GM12878 (cell line): ENCODE data around the gene TNIP1. TPM values are rescaled to one million over a fixed set of nuclear protein-coding genes. Genes with fewer than 3 reads are reported as not detected.

Source experiments
- BCL11A ChIP-seq: IDR thresholded peaks from 2 replicates; pipeline ENCODE4 v1.6.1; 2011; ENCODE audit warnings: low read depth, low read length
- BHLHE40 ChIP-seq, 2 experiments: fragments of 450-650 bp in 1 of 2; IDR thresholded peaks; 2 replicates each; pipeline ENCODE4 v1.6.1; 2011 to 2017; ENCODE audit warnings: low read depth in 2 of 2, borderline replicate concordance in 1 of 2, improper control_type of control experiment in 1 of 2, low read length in 1 of 2, mild to moderate bottlenecking in 1 of 2
- CBX3 ChIP-seq: fragments of 200-600 bp; sonication (generic); IDR thresholded peaks from 2 replicates; pipeline ENCODE4 v1.6.1; 2016; ENCODE audit warnings: low read depth, borderline replicate concordance
- EP300 ChIP-seq, 2 experiments: fragments of 150-350 bp in 1 of 2; IDR thresholded peaks; 2 replicates each; pipeline ENCODE4 v1.6.1; 2011 to 2012; ENCODE audit warnings: low read depth in 2 of 2, low read length in 2 of 2, borderline replicate concordance in 1 of 2, improper control_type of control experiment in 1 of 2, inconsistent platforms in 1 of 2; ENCODE audit not compliant: control insufficient read depth in 1 of 2
- GABPA ChIP-seq: IDR thresholded peaks from 2 replicates; pipeline ENCODE4 v1.6.1; 2014; ENCODE audit warnings: antibody characterized with exemption, low read depth, mild to moderate bottlenecking, inconsistent platforms
- HDAC2 ChIP-seq: fragments of 200-600 bp; sonication (generic); IDR thresholded peaks from 2 replicates; pipeline ENCODE4 v1.6.1; 2017
- LARP7 ChIP-seq: fragments of 450-650 bp; IDR thresholded peaks from 2 replicates; pipeline ENCODE4 v1.6.1; 2017; ENCODE audit warnings: mild to moderate bottlenecking
- MYB ChIP-seq: fragments of 150-350 bp; IDR thresholded peaks from 2 replicates; pipeline ENCODE4 v1.6.1; 2014; ENCODE audit warnings: mild to moderate bottlenecking, low read depth, low read length, borderline replicate concordance
- NFIC ChIP-seq: IDR thresholded peaks from 2 replicates; pipeline ENCODE4 v1.6.1; 2012; ENCODE audit warnings: low read depth, mild to moderate bottlenecking, inconsistent platforms, low read length, moderate library complexity
- RUNX3 ChIP-seq: IDR thresholded peaks from 2 replicates; pipeline ENCODE4 v1.6.1; 2012; ENCODE audit warnings: low read length, inconsistent platforms
- SMC3 ChIP-seq: IDR thresholded peaks from 2 replicates; pipeline ENCODE4 v1.6.1; 2011; ENCODE audit warnings: low read length, improper control_type of control experiment, borderline replicate concordance
- SP1 ChIP-seq: IDR thresholded peaks from one replicate; pipeline ENCODE4 v1.6.1; 2011; ENCODE audit warnings: low read depth, low read length
- ZBED1 ChIP-seq: IDR thresholded peaks from 2 replicates; pipeline ENCODE4 v1.6.1; 2016; ENCODE audit warnings: borderline replicate concordance
- polyA plus RNA-seq, 11 experiments: library from polyadenylated mRNA; depleted of rRNA in 4 of 11; unstranded in 6 of 11; stranded (reverse) in 5 of 11; fragments of >200 nt; fragmentation: Nextera tagmentation in 4 of 11; fragmentation: Illumina TruSeq in 1 of 11; extraction: Ambion mirVana in 4 of 11; extraction: Trizol in 1 of 11; gene quantifications; 1 replicate in 1 of 11; 2 replicates in 10 of 11; pipeline versions ENCODE4 v1.2.1 to v1.2.3, GENCODE V29; 2011 to 2016; ENCODE audit warnings: inconsistent platforms in 2 of 11, missing spikeins in 2 of 11, low read depth in 1 of 11
- total RNA-seq, 4 experiments: library from RNA; depleted of rRNA in 3 of 4; stranded (reverse); fragments of >200 nt in 3 of 4; fragmentation: Illumina TruSeq in 1 of 4; extraction: Trizol in 1 of 4; gene quantifications; 2 replicates each; pipeline versions ENCODE4 v1.2.1 to v1.2.3, GENCODE V29; 2013 to 2021
- TF ChIP-seq, protein P1 (sequence below): fragments of 450-650 bp; IDR thresholded peaks from 2 replicates; pipeline ENCODE4 v1.6.1; 2017; ENCODE audit warnings: low read depth, mild to moderate bottlenecking, moderate library complexity
- TF ChIP-seq, protein P2 (sequence below): fragments of 450-650 bp; IDR thresholded peaks from 2 replicates; pipeline ENCODE4 v1.6.1; 2018; ENCODE audit warnings: mild to moderate bottlenecking, low read depth, moderate library complexity; ENCODE audit not compliant: partially characterized antibody
- TF ChIP-seq, protein P3 (sequence below): fragments of 450-650 bp; IDR thresholded peaks from 2 replicates; pipeline ENCODE4 v1.6.1; 2017; ENCODE audit warnings: mild to moderate bottlenecking, low read depth, inconsistent platforms; ENCODE audit not compliant: poor library complexity, severe bottlenecking
- TF ChIP-seq, protein P4 (sequence below): IDR thresholded peaks from 2 replicates; pipeline ENCODE4 v1.6.1; 2011; ENCODE audit warnings: low read depth, low read length, improper control_type of control experiment, borderline replicate concordance
- TF ChIP-seq, protein P5 (sequence below): fragments of 450-650 bp; formaldehyde crosslinking; IDR thresholded peaks from 2 replicates; pipeline ENCODE4 v1.4.0; 2020; ENCODE audit warnings: mild to moderate bottlenecking, moderate library complexity

TNIP1 gene
- total and polyA plus RNA-seq, 10 of the 15 experiments (the other 5 are each of a cell fraction or from before 2014, with no cell fraction given): 4.4 to 279 (median 150) TPM

DNA sequence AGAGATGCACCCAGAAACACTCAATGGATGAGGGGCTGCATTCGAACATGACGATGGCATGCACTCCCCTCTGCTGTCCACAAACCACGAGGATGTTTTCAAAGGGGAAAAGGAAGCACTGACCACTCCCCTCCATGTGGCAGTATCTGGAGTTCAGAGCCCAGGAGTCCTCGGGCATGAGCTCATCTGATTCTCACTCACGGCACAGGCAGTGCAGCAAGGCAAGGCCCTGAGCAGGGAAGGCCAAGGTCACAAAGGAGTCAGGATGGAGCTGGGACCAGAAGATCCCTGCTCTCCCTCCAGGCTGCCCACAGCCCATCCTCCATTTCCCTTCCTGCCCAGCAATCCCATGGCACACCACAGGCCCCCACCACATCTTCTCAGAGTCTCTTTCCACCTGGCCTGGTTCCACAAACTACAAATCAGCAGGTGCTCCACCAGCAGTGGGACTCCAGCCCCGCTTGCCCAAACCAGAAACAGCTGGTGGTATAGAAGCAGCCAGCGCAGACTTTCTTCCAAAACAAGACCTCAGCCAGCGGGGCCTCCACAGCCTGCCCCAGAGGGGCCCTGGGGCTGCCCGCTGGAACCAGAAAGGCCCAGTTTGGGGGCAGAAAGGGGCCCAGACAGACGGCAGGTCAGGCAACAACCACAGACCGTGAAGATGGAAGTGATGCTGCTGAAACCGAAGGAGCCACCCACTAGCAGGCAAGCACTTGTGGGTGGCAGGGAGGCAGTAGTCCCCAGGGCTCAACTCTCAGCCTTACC, 12.2 kb downstream of the TNIP1 start (continued):
- TF ChIP-seq, protein P1, sequence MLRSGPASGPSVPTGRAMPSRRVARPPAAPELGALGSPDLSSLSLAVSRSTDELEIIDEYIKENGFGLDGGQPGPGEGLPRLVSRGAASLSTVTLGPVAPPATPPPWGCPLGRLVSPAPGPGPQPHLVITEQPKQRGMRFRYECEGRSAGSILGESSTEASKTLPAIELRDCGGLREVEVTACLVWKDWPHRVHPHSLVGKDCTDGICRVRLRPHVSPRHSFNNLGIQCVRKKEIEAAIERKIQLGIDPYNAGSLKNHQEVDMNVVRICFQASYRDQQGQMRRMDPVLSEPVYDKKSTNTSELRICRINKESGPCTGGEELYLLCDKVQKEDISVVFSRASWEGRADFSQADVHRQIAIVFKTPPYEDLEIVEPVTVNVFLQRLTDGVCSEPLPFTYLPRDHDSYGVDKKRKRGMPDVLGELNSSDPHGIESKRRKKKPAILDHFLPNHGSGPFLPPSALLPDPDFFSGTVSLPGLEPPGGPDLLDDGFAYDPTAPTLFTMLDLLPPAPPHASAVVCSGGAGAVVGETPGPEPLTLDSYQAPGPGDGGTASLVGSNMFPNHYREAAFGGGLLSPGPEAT: no peak
- no peak for TF ChIP-seq HDAC2
- TF ChIP-seq SMC3: no peak
- no peak for TF ChIP-seq BCL11A
- TF ChIP-seq, protein P2, sequence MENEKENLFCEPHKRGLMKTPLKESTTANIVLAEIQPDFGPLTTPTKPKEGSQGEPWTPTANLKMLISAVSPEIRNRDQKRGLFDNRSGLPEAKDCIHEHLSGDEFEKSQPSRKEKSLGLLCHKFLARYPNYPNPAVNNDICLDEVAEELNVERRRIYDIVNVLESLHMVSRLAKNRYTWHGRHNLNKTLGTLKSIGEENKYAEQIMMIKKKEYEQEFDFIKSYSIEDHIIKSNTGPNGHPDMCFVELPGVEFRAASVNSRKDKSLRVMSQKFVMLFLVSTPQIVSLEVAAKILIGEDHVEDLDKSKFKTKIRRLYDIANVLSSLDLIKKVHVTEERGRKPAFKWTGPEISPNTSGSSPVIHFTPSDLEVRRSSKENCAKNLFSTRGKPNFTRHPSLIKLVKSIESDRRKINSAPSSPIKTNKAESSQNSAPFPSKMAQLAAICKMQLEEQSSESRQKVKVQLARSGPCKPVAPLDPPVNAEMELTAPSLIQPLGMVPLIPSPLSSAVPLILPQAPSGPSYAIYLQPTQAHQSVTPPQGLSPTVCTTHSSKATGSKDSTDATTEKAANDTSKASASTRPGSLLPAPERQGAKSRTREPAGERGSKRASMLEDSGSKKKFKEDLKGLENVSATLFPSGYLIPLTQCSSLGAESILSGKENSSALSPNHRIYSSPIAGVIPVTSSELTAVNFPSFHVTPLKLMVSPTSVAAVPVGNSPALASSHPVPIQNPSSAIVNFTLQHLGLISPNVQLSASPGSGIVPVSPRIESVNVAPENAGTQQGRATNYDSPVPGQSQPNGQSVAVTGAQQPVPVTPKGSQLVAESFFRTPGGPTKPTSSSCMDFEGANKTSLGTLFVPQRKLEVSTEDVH: no peak
- peak in 1 of 2 experiments; percentile 31; a peak in 2 of 4 replicates for TF ChIP-seq BHLHE40 (IDR thresholded peaks at IDR 0.05; ENCODE audit: borderline replicate concordance in 1 of 2, low read depth in 2 of 2, low read length in 1 of 2)
- TF ChIP-seq MYB: no peak
- TF ChIP-seq, protein P3, sequence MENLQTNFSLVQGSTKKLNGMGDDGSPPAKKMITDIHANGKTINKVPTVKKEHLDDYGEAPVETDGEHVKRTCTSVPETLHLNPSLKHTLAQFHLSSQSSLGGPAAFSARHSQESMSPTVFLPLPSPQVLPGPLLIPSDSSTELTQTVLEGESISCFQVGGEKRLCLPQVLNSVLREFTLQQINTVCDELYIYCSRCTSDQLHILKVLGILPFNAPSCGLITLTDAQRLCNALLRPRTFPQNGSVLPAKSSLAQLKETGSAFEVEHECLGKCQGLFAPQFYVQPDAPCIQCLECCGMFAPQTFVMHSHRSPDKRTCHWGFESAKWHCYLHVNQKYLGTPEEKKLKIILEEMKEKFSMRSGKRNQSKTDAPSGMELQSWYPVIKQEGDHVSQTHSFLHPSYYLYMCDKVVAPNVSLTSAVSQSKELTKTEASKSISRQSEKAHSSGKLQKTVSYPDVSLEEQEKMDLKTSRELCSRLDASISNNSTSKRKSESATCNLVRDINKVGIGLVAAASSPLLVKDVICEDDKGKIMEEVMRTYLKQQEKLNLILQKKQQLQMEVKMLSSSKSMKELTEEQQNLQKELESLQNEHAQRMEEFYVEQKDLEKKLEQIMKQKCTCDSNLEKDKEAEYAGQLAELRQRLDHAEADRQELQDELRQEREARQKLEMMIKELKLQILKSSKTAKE: no peak
- TF ChIP-seq, protein P4, sequence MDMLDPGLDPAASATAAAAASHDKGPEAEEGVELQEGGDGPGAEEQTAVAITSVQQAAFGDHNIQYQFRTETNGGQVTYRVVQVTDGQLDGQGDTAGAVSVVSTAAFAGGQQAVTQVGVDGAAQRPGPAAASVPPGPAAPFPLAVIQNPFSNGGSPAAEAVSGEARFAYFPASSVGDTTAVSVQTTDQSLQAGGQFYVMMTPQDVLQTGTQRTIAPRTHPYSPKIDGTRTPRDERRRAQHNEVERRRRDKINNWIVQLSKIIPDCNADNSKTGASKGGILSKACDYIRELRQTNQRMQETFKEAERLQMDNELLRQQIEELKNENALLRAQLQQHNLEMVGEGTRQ: no peak
- TF ChIP-seq EP300 (IDR thresholded peaks at IDR 0.05; ENCODE audit: borderline replicate concordance in 1 of 2, control insufficient read depth in 1 of 2, low read depth in 2 of 2, low read length in 2 of 2): peak in 1 of 2 experiments; percentile 16; a peak in 1 of 4 replicates
- TF ChIP-seq LARP7: no peak
- TF ChIP-seq RUNX3: peak; percentile 76
- no peak for TF ChIP-seq GABPA
- TF ChIP-seq NFIC: peak; percentile 25; the same call in 1 of the 2 replicates
- TF ChIP-seq, protein P5, sequence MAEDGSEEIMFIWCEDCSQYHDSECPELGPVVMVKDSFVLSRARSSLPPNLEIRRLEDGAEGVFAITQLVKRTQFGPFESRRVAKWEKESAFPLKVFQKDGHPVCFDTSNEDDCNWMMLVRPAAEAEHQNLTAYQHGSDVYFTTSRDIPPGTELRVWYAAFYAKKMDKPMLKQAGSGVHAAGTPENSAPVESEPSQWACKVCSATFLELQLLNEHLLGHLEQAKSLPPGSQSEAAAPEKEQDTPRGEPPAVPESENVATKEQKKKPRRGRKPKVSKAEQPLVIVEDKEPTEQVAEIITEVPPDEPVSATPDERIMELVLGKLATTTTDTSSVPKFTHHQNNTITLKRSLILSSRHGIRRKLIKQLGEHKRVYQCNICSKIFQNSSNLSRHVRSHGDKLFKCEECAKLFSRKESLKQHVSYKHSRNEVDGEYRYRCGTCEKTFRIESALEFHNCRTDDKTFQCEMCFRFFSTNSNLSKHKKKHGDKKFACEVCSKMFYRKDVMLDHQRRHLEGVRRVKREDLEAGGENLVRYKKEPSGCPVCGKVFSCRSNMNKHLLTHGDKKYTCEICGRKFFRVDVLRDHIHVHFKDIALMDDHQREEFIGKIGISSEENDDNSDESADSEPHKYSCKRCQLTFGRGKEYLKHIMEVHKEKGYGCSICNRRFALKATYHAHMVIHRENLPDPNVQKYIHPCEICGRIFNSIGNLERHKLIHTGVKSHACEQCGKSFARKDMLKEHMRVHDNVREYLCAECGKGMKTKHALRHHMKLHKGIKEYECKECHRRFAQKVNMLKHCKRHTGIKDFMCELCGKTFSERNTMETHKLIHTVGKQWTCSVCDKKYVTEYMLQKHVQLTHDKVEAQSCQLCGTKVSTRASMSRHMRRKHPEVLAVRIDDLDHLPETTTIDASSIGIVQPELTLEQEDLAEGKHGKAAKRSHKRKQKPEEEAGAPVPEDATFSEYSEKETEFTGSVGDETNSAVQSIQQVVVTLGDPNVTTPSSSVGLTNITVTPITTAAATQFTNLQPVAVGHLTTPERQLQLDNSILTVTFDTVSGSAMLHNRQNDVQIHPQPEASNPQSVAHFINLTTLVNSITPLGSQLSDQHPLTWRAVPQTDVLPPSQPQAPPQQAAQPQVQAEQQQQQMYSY (CRISPR knock-in tag): no peak
- no peak for TF ChIP-seq SP1
- peak; percentile 21; the same call in 1 of the 2 replicates for TF ChIP-seq ZBED1
- TF ChIP-seq CBX3: no peak
